Neural progenitor cell (in vitro differentiated cells): ENCODE data around the gene TEX54. TPM values are rescaled to one million over a fixed set of nuclear protein-coding genes. Genes with fewer than 3 reads are reported as not detected.

Experiments
- DNase-seq: peaks from one replicate; pipeline ENCODE4 v3.0.0-alpha.2; 2016; ENCODE audit warnings: low spot score
- H2AFZ ChIP-seq: fragments of 200-600 bp; sonication (generic); replicated peaks from 2 replicates; pipeline ENCODE4 v1.6.1; 2016; ENCODE audit warnings: antibody characterized with exemption
- H3F3A ChIP-seq: fragments of 200-600 bp; sonication (generic); 2 replicates; pipeline ENCODE4 v1.6.1; 2016; ENCODE audit warnings: antibody characterized with exemption, low read depth
- H3K27ac ChIP-seq: fragments of 200-600 bp; sonication (generic); 2 replicates; pipeline ENCODE4 v1.5.1; 2016; ENCODE audit warnings: mild to moderate bottlenecking
- H3K27me3 ChIP-seq: fragments of 200-600 bp; sonication (generic); 2 replicates; pipeline ENCODE4 v1.6.1; 2016; ENCODE audit warnings: mild to moderate bottlenecking, moderate library complexity
- H3K36me3 ChIP-seq: fragments of 200-600 bp; sonication (generic); 2 replicates; pipeline ENCODE4 v1.5.1; 2016
- H3K4me1 ChIP-seq: fragments of 200-600 bp; sonication (generic); 2 replicates; pipeline ENCODE4 v1.6.1; 2016; ENCODE audit warnings: mixed run types
- H3K4me2 ChIP-seq: fragments of 200-600 bp; sonication (generic); 2 replicates; pipeline ENCODE4 v1.6.1; 2016
- H3K4me3 ChIP-seq: fragments of 200-600 bp; sonication (generic); 2 replicates; pipeline ENCODE4 v1.5.1; 2016
- H3K79me2 ChIP-seq: fragments of 200-600 bp; sonication (generic); 2 replicates; pipeline ENCODE4 v1.6.1; 2016; ENCODE audit warnings: low read depth
- H3K9ac ChIP-seq: fragments of 200-600 bp; sonication (generic); 2 replicates; pipeline ENCODE4 v1.6.1; 2016
- H3K9me3 ChIP-seq: fragments of 200-600 bp; sonication (generic); 2 replicates; pipeline ENCODE4 v1.5.1; 2016; ENCODE audit warnings: low read depth
- H4K20me1 ChIP-seq: fragments of 200-600 bp; sonication (generic); 2 replicates; pipeline ENCODE4 v1.6.1; 2016; ENCODE audit warnings: low read depth
- H3K27ac Mint-ChIP-seq: 3 replicates; pipeline ENCODE4 v1.8.0; 2021; ENCODE audit warnings: mixed read lengths
- H3K27me3 Mint-ChIP-seq: 2 replicates; pipeline ENCODE4 v1.8.0; 2022; ENCODE audit warnings: low read depth, mild to moderate bottlenecking, inconsistent platforms, moderate library complexity, mixed read lengths; ENCODE audit not compliant: insufficient read depth
- H3K36me3 Mint-ChIP-seq: 3 replicates; pipeline ENCODE4 v1.8.0; 2021; ENCODE audit warnings: mixed read lengths
- H3K4me1 Mint-ChIP-seq: 3 replicates; pipeline ENCODE4 v1.8.0; 2021; ENCODE audit warnings: mixed read lengths
- H3K4me3 Mint-ChIP-seq: 3 replicates; pipeline ENCODE4 v1.8.0; 2021; ENCODE audit warnings: mild to moderate bottlenecking, moderate library complexity, mixed read lengths
- H3K9me3 Mint-ChIP-seq: 3 replicates; pipeline ENCODE4 v1.8.0; 2020; ENCODE audit warnings: mixed read lengths
- EZH2 ChIP-seq: fragments of 200-600 bp; sonication (generic); IDR thresholded peaks from 2 replicates; pipeline ENCODE4 v1.6.1; 2017; ENCODE audit warnings: antibody characterized with exemption, mild to moderate bottlenecking, moderate library complexity
- EZH2phosphoT487 ChIP-seq: fragments of 200-600 bp; sonication (generic); IDR thresholded peaks from 2 replicates; pipeline ENCODE4 v1.6.1; 2017; ENCODE audit warnings: antibody characterized with exemption
- total RNA-seq: library from RNA; depleted of rRNA; stranded (reverse); fragments of >200 nt; gene quantifications from 2 replicates; pipeline ENCODE4 v1.2.3, GENCODE V29; 2015; ENCODE audit warnings: low replicate concordance
- TF ChIP-seq, protein P1 (sequence below): fragments of 200-600 bp; sonication (generic); IDR thresholded peaks from 2 replicates; pipeline ENCODE4 v1.5.1; 2017; ENCODE audit warnings: antibody characterized with exemption, mild to moderate bottlenecking

TEX54 gene
- total RNA-seq, 1 donor from 2014 or later: not detected

DNA sequence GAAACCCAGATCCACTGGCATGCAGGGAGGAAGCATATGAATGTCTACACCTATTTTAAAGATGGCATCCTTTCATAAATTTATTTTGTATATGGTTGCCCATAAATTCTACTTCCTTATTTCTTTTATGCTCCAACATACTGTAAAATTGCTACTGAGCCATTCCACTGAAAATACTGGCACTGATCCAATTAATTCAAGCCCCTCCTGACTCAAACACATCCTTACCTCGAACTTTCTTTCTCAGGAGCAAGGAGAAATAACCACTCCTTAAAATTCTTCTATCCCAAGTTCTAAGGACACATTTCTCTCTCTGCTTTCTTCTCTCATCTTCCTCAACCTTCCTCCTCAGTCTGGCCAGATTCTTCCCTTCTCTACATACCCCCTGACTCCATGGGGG lies 21.9 kb downstream of the TEX54 start:
- Mint-ChIP-seq H3K9me3 (no peaks in the 10 kb centered on the region), H3K4me1 (peaks cover 11% of the 10 kb centered on the region), H3K36me3 (peaks cover 4% of the 10 kb centered on the region), H3K27ac (no peak overlapping the region), H3K4me3 (no peak overlapping the region), H3K27me3 (peaks cover 8% of the 10 kb centered on the region)
- no peaks in the 10 kb centered on the region for H3K79me2 ChIP-seq
- H3K4me1 ChIP-seq: peaks cover 9% of the 10 kb centered on the region
- no peak for DNase-seq
- H3K4me3 ChIP-seq: no peak overlapping the region
- no peak overlapping the region for H3K27ac ChIP-seq
- no peaks in the 10 kb centered on the region for H3K9me3 ChIP-seq
- H2AFZ ChIP-seq: no peak overlapping the region
- no peaks in the 10 kb centered on the region for H4K20me1 ChIP-seq
- H3K4me2 ChIP-seq: no peak overlapping the region
- TF ChIP-seq, protein P1, sequence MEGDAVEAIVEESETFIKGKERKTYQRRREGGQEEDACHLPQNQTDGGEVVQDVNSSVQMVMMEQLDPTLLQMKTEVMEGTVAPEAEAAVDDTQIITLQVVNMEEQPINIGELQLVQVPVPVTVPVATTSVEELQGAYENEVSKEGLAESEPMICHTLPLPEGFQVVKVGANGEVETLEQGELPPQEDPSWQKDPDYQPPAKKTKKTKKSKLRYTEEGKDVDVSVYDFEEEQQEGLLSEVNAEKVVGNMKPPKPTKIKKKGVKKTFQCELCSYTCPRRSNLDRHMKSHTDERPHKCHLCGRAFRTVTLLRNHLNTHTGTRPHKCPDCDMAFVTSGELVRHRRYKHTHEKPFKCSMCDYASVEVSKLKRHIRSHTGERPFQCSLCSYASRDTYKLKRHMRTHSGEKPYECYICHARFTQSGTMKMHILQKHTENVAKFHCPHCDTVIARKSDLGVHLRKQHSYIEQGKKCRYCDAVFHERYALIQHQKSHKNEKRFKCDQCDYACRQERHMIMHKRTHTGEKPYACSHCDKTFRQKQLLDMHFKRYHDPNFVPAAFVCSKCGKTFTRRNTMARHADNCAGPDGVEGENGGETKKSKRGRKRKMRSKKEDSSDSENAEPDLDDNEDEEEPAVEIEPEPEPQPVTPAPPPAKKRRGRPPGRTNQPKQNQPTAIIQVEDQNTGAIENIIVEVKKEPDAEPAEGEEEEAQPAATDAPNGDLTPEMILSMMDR: no peak
- TF ChIP-seq EZH2 (no peak), EZH2phosphoT487 (no peak)
- H3K27me3 ChIP-seq: no peaks in the 10 kb centered on the region
- H3F3A ChIP-seq: peaks cover 13% of the 10 kb centered on the region
- H3K36me3 ChIP-seq: no peaks in the 10 kb centered on the region
- H3K9ac ChIP-seq: no peak overlapping the region

DNA sequence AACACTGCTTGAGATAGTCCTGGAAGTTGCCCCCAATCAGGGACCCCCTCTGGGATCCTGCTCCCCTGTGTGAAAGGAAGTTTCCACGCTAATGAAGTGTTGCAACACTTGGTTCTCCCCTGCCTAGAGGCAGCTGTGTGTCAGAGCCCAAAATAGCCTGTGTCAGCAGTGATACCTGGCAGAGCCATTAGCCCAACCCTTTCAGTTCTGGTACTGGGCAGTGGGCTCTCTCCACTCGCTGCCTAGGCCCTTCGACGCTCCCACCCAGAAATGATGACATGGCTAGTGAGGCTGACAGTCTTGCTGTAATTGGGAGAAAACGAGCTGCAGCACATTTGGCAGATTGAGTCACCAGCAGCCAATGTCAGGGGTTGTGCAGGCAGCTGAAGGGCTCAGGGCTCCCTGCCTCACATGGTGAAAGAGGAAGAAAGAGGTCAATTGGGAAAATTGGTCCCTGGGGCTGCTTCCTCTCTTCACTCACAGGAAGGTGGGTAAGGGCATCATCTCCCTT lies 26.0 kb downstream of the TEX54 start:
- no peak overlapping the region for H3K9ac ChIP-seq
- TF ChIP-seq, protein P1: no peak
- no peak for TF ChIP-seq EZH2
- no peak for TF ChIP-seq EZH2phosphoT487
- H3K9me3 Mint-ChIP-seq: no peaks in the 10 kb centered on the region
- no peak overlapping the region for H3K27ac Mint-ChIP-seq
- peaks cover 15% of the 10 kb centered on the region for H3K36me3 Mint-ChIP-seq
- H3K27me3 ChIP-seq: no peaks in the 10 kb centered on the region
- H3F3A ChIP-seq: peaks cover 16% of the 10 kb centered on the region
- H4K20me1 ChIP-seq: peaks cover 15% of the 10 kb centered on the region
- H3K4me1 ChIP-seq: peaks cover 10% of the 10 kb centered on the region
- peak overlapping the region; percentile 100 for H3K4me3 Mint-ChIP-seq
- no peak for DNase-seq
- H3K9me3 ChIP-seq: no peaks in the 10 kb centered on the region
- peaks cover 20% of the 10 kb centered on the region for H3K79me2 ChIP-seq
- H3K27me3 Mint-ChIP-seq: peaks cover 5% of the 10 kb centered on the region
- peaks cover 26% of the 10 kb centered on the region for H3K4me1 Mint-ChIP-seq
- H3K4me2 ChIP-seq: peak overlapping the region; percentile 82
- H3K4me3 ChIP-seq: peak overlapping the region; percentile 83
- no peak overlapping the region for H3K27ac ChIP-seq
- no peak overlapping the region for H2AFZ ChIP-seq
- H3K36me3 ChIP-seq: no peaks in the 10 kb centered on the region

DNA sequence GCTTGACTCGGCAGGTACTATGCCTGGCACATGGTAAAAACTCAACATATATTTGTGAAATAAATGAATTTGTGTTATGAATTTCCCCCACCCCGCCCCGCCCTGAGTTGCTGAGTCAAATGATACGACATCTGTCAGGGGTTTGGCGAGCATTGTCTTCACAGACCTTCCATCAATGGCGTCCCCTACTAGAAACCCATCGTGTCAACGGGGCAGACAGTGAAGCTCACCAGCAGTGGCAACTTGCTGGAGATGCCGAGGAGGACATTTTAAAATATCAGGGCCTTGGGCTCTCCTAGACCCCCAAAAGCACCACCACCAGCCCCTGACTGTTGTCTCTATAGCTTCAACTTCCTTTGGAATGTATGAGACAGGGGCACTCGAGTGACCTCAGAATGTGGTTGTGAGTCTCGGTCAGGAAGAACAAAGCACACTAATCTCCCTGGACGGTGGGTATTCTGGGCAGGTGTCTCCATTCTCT lies 26.6 kb downstream of the TEX54 start:
- peak overlapping the region; percentile 67 for H2AFZ ChIP-seq
- peak; percentile 60 for DNase-seq
- Mint-ChIP-seq H3K36me3 (peaks cover 21% of the 10 kb centered on the region), H3K27ac (peak overlapping the region; percentile 25), H3K4me3 (peak overlapping the region; percentile 100), H3K9me3 (no peaks in the 10 kb centered on the region), H3K27me3 (peaks cover 5% of the 10 kb centered on the region), H3K4me1 (peaks cover 26% of the 10 kb centered on the region)
- TF ChIP-seq EZH2phosphoT487: no peak
- TF ChIP-seq EZH2: no peak
- TF ChIP-seq, protein P1: no peak
- H3K4me1 ChIP-seq: peaks cover 10% of the 10 kb centered on the region
- H3K4me2 ChIP-seq: peak overlapping the region; percentile 82
- no peaks in the 10 kb centered on the region for H3K27me3 ChIP-seq
- H3K36me3 ChIP-seq: no peaks in the 10 kb centered on the region
- peaks cover 15% of the 10 kb centered on the region for H4K20me1 ChIP-seq
- peaks cover 16% of the 10 kb centered on the region for H3F3A ChIP-seq
- H3K9me3 ChIP-seq: no peaks in the 10 kb centered on the region
- peaks cover 20% of the 10 kb centered on the region for H3K79me2 ChIP-seq
- no peak overlapping the region for H3K27ac ChIP-seq
- H3K9ac ChIP-seq: peak overlapping the region; percentile 18
- peak overlapping the region; percentile 83 for H3K4me3 ChIP-seq
